IPS DF 6.9 (cell line): ENCODE data around the gene WIF1.

Source experiments
- DNase-seq: peaks from one replicate; pipeline ENCODE4 v3.0.0-alpha.2; 2013; ENCODE audit warnings: low read depth, low spot score
- H3K27ac ChIP-seq: one replicate; pipeline ENCODE4 v1.5.1; 2013; ENCODE audit warnings: low read length, control low read depth
- H3K27me3 ChIP-seq: 2 replicates; pipeline ENCODE4 v1.6.1; 2013; ENCODE audit warnings: mild to moderate bottlenecking, low read length; ENCODE audit not compliant: control insufficient read depth, insufficient read depth
- H3K36me3 ChIP-seq: 2 replicates; pipeline ENCODE4 v1.6.1; 2013; ENCODE audit warnings: low read length; ENCODE audit not compliant: control insufficient read depth, insufficient read depth
- H3K4me1 ChIP-seq: 2 replicates; pipeline ENCODE4 v1.6.1; 2013; ENCODE audit warnings: low read length; ENCODE audit not compliant: control insufficient read depth, insufficient read depth
- H3K4me3 ChIP-seq: 2 replicates; pipeline ENCODE4 v1.5.1; 2013; ENCODE audit warnings: mild to moderate bottlenecking, low read length
- H3K9me3 ChIP-seq: 2 replicates; pipeline ENCODE4 v1.6.1; 2013; ENCODE audit warnings: low read length, inconsistent platforms; ENCODE audit not compliant: control insufficient read depth, insufficient read depth
- WGBS: extraction: QIAGEN DNeasy Blood & Tissue Kit; methylation state at CpG from one replicate; pipeline ENCODE4 v1.1.7; 2013; ENCODE audit warnings: mixed read lengths, missing lambda C conversion rate; ENCODE audit not compliant: insufficient read length, insufficient coverage; 5-methylcytosine and 5-hydroxymethylcytosine counted together

The WIF1 gene

GRCh38 chr12:65005716-65006115 is 115.4 kb downstream of the WIF1 start:
- Histone ChIP-seq H3K4me1 (no peaks in the 10 kb centered on the region), H3K27me3 (no peaks in the 10 kb centered on the region), H3K9me3 (no peaks in the 10 kb centered on the region), H3K4me3 (no peak overlapping the region), H3K27ac (no peak overlapping the region), H3K36me3 (no peaks in the 10 kb centered on the region)
- DNase-seq = no peak
- no CpG with 5 or more reads among the region's 2 CpGs for WGBS

- no peak for DNase-seq
- no peaks in the 10 kb centered on the region for H3K9me3 ChIP-seq
Measured at GRCh38 chr12:65004270-65004669, 116.8 kb downstream of the WIF1 start.

More at GRCh38 chr12:65004270-65004669, 116.8 kb downstream of the WIF1 start:
- WGBS = no CpG with 5 or more reads among the region's 1 CpG
- no peaks in the 10 kb centered on the region for H3K27me3 ChIP-seq
- H3K27ac ChIP-seq = no peak overlapping the region
- peaks cover 2% of the 10 kb centered on the region; the same call in 1 of the 2 replicates for H3K4me1 ChIP-seq
- H3K4me3 ChIP-seq = no peak overlapping the region
- no peaks in the 10 kb centered on the region for H3K36me3 ChIP-seq
